HepG2 (cell line): Measurements from ENCODE around the gene STKLD1. TPM values are rescaled to one million over a fixed set of nuclear protein-coding genes. Genes with fewer than 3 reads are reported as not detected.

Experiments used
- ATAD3A ChIP-seq: sonication (generic); formaldehyde crosslinking; IDR thresholded peaks from 2 replicates; pipeline ENCODE4 v1.4.0; 2020; ENCODE audit warnings: missing genetic modification reagents
- ATF4 ChIP-seq, 2 experiments: fragments of 450-650 bp in 1 of 2; sonication (generic) in 1 of 2; formaldehyde crosslinking; IDR thresholded peaks; 2 replicates each; pipeline versions ENCODE4 v1.5.0 to v1.8.0; 2020 to 2022; ENCODE audit warnings: mild to moderate bottlenecking in 1 of 2, missing genetic modification reagents in 1 of 2
- JDP2 ChIP-seq: sonication (generic); formaldehyde crosslinking; IDR thresholded peaks from 2 replicates; pipeline ENCODE4 v1.8.1; 2022; ENCODE audit warnings: missing genetic modification reagents, borderline replicate concordance
- KLF12 ChIP-seq: sonication (generic); formaldehyde crosslinking; IDR thresholded peaks from 2 replicates; pipeline ENCODE4 v1.4.0; 2020; ENCODE audit warnings: missing genetic modification reagents, borderline replicate concordance
- MEIS2 ChIP-seq: sonication (generic); formaldehyde crosslinking; IDR thresholded peaks from 2 replicates; pipeline ENCODE4 v1.9.0; 2021; ENCODE audit warnings: mild to moderate bottlenecking, missing genetic modification reagents
- PHF21A ChIP-seq: sonication (generic); formaldehyde crosslinking; IDR thresholded peaks from 2 replicates; pipeline ENCODE4 v1.5.0; 2020; ENCODE audit warnings: mild to moderate bottlenecking, missing genetic modification reagents
- RBM22 ChIP-seq: fragments of 200-400 bp; formaldehyde crosslinking; optimal IDR thresholded peaks from 2 replicates; pipeline ENCODE3; 2017; ENCODE audit warnings: mild to moderate bottlenecking, low read length, moderate library complexity
- REST ChIP-seq, 2 experiments: IDR thresholded peaks; 2 replicates each; pipeline ENCODE4 v1.6.1; 2011 to 2012; ENCODE audit warnings: low read length in 2 of 2, borderline replicate concordance in 1 of 2, low read depth in 1 of 2, mild to moderate bottlenecking in 1 of 2, moderate library complexity in 1 of 2
- YEATS2 ChIP-seq: sonication (generic); formaldehyde crosslinking; IDR thresholded peaks from 2 replicates; pipeline ENCODE4 v1.4.0; 2020; ENCODE audit warnings: missing genetic modification reagents, borderline replicate concordance
- ZNF407 ChIP-seq: sonication (generic); formaldehyde crosslinking; IDR thresholded peaks from one replicate; pipeline ENCODE4 v1.5.1; 2020; ENCODE audit warnings: mild to moderate bottlenecking, missing genetic modification reagents; ENCODE audit errors: not compliant biosample characterization
- ZNF782 ChIP-seq: sonication (generic); formaldehyde crosslinking; IDR thresholded peaks from 2 replicates; pipeline ENCODE4 v1.4.0; 2020; ENCODE audit warnings: missing genetic modification reagents, mild to moderate bottlenecking, borderline replicate concordance
- polyA plus RNA-seq, 8 experiments: library from polyadenylated mRNA; depleted of rRNA in 3 of 8; stranded (reverse) in 7 of 8; unstranded in 1 of 8; fragments of >200 nt; fragmentation: Illumina TruSeq in 4 of 8; extraction: Trizol in 4 of 8; gene quantifications; 2 replicates each; pipeline versions ENCODE4 v1.2.1 to v1.2.3, GENCODE V29; 2011 to 2016; ENCODE audit warnings: low read depth in 4 of 8, missing spikeins in 1 of 8, mixed read lengths in 1 of 8; ENCODE audit not compliant: insufficient read depth in 1 of 8
- total RNA-seq, 5 experiments: library from RNA; depleted of rRNA; stranded (reverse); fragments of >200 nt; fragmentation: Illumina TruSeq; extraction: Trizol; gene quantifications; 2 replicates each; pipeline ENCODE4 v1.2.3, GENCODE V29; 2016; ENCODE audit warnings: low read depth in 1 of 5
- TF ChIP-seq, protein P1 (sequence below): sonication (generic); formaldehyde crosslinking; IDR thresholded peaks from 2 replicates; pipeline ENCODE4; 2020; ENCODE audit warnings: missing genetic modification reagents, mild to moderate bottlenecking, borderline replicate concordance

The STKLD1 gene
- total and polyA plus RNA-seq, 2 of the 13 experiments (the other 11 are each of a cell fraction or from before 2014, with no cell fraction given), result 1.5 to 2.2 TPM

DNA sequence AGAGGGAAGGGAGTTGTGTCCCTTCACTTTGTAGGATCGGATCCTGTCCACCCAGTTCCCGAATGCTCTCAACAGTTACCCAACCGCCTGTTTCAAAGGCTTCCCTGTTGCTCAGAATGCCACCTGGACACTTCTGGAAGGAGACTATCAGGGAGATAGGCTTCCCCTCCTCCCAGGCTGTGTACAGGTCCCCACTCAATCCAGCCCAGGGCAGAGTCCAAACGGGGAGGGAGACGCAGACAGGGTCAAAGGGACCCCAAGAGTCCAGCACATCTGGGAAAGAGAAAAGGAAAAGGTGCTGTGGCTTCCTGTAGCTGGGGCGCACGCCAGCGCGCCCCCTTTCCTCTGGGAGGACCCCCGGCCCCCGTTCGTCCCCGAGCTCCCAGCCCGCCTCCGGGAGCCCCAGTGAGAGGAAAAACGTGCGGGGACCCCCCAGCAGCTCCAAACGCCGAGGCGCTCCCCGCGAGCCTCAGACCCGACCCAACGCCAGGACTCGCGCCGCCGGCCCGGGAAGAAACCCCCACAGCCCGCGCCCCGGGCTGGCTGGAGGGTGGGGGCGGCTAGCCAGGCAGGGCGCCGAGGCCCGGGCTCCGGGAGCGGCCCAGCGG is 946 bp upstream of the STKLD1 start (continued):
- no peak for TF ChIP-seq ZNF407 (CRISPR knock-in tag)
- TF ChIP-seq KLF12 (CRISPR knock-in tag), result no peak
- TF ChIP-seq ATF4 (CRISPR knock-in tag; IDR thresholded peaks at IDR 0.05), result no peak
- no peak; the same call in 1 of the 2 replicates for TF ChIP-seq PHF21A (CRISPR knock-in tag)
- TF ChIP-seq YEATS2 (CRISPR knock-in tag), result no peak
- TF ChIP-seq, protein P1, sequence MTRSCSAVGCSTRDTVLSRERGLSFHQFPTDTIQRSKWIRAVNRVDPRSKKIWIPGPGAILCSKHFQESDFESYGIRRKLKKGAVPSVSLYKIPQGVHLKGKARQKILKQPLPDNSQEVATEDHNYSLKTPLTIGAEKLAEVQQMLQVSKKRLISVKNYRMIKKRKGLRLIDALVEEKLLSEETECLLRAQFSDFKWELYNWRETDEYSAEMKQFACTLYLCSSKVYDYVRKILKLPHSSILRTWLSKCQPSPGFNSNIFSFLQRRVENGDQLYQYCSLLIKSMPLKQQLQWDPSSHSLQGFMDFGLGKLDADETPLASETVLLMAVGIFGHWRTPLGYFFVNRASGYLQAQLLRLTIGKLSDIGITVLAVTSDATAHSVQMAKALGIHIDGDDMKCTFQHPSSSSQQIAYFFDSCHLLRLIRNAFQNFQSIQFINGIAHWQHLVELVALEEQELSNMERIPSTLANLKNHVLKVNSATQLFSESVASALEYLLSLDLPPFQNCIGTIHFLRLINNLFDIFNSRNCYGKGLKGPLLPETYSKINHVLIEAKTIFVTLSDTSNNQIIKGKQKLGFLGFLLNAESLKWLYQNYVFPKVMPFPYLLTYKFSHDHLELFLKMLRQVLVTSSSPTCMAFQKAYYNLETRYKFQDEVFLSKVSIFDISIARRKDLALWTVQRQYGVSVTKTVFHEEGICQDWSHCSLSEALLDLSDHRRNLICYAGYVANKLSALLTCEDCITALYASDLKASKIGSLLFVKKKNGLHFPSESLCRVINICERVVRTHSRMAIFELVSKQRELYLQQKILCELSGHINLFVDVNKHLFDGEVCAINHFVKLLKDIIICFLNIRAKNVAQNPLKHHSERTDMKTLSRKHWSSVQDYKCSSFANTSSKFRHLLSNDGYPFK, result no peak
- 0 out of 4 replicates have a peak, but pooled peaks of 1 of the 2 experiments have one; percentile 30 for TF ChIP-seq REST (IDR thresholded peaks at IDR 0.05; ENCODE audit: borderline replicate concordance in 1 of 2, low read depth in 1 of 2, low read length in 2 of 2)
- TF ChIP-seq RBM22, result no peak
- no peak for TF ChIP-seq MEIS2
- TF ChIP-seq ATAD3A, result no peak
- no peak for TF ChIP-seq ZNF782
- no peak for TF ChIP-seq JDP2 (CRISPR knock-in tag)
